D721Med (cell line): Measurements from ENCODE around the gene DKKL1.

Source experiments
- DNase-seq: peaks from one replicate; pipeline ENCODE4 v3.0.0; 2011; ENCODE audit warnings: low spot score; ENCODE audit not compliant: insufficient read length
- FAIRE-seq: peaks from 2 replicates; lab custom pipeline; 2011; peaks lifted over from hg19 to GRCh38; lab: Jason Lieb, UNC
- CTCF ChIP-seq: IDR thresholded peaks from 2 replicates; pipeline ENCODE4 v1.5.1; 2012; ENCODE audit warnings: mild to moderate bottlenecking, control low read depth; ENCODE audit not compliant: insufficient read depth; ENCODE audit errors: missing control alignments

DKKL1 gene

GRCh38 chr19:49347191-49347590, 16.5 kb upstream of the DKKL1 start:
- DNase-seq = no peak
- FAIRE-seq = no peak
- no peak for TF ChIP-seq CTCF

- no peak for FAIRE-seq
- no peak for DNase-seq
- TF ChIP-seq CTCF = peak; percentile 27
Measured at GRCh38 chr19:49347835-49348234, 15.8 kb upstream of the DKKL1 start.

- DNase-seq (no peak), FAIRE-seq (no peak)
- TF ChIP-seq CTCF = no peak
Measured at GRCh38 chr19:49348305-49349189, 15.1 kb upstream of the DKKL1 start.

GRCh38 chr19:49349567-49349966, 14.1 kb upstream of the DKKL1 start:
- no peak for TF ChIP-seq CTCF
- FAIRE-seq (no peak), DNase-seq (no peak)

GRCh38 chr19:49355909-49356353, 7.7 kb upstream of the DKKL1 start:
- FAIRE-seq = no peak
- DNase-seq = no peak
- TF ChIP-seq CTCF = no peak

- TF ChIP-seq CTCF = no peak
- DNase-seq = no peak
- FAIRE-seq = no peak
Measured at GRCh38 chr19:49356382-49356781, 7.3 kb upstream of the DKKL1 start.

- FAIRE-seq (no peak), DNase-seq (no peak)
- TF ChIP-seq CTCF = no peak
Measured at GRCh38 chr19:49357186-49357585, 6.5 kb upstream of the DKKL1 start.
